Neural progenitor cell (in vitro differentiated cells): ENCODE data around the gene RRM2.

Source experiments
- EZH2 ChIP-seq: fragments of 200-600 bp; sonication (generic); IDR thresholded peaks from 2 replicates; pipeline ENCODE4 v1.6.1; 2017; ENCODE audit warnings: antibody characterized with exemption, mild to moderate bottlenecking, moderate library complexity
- TF ChIP-seq, protein P1 (sequence below): fragments of 200-600 bp; sonication (generic); IDR thresholded peaks from 2 replicates; pipeline ENCODE4 v1.5.1; 2017; ENCODE audit warnings: antibody characterized with exemption, mild to moderate bottlenecking

DNA sequence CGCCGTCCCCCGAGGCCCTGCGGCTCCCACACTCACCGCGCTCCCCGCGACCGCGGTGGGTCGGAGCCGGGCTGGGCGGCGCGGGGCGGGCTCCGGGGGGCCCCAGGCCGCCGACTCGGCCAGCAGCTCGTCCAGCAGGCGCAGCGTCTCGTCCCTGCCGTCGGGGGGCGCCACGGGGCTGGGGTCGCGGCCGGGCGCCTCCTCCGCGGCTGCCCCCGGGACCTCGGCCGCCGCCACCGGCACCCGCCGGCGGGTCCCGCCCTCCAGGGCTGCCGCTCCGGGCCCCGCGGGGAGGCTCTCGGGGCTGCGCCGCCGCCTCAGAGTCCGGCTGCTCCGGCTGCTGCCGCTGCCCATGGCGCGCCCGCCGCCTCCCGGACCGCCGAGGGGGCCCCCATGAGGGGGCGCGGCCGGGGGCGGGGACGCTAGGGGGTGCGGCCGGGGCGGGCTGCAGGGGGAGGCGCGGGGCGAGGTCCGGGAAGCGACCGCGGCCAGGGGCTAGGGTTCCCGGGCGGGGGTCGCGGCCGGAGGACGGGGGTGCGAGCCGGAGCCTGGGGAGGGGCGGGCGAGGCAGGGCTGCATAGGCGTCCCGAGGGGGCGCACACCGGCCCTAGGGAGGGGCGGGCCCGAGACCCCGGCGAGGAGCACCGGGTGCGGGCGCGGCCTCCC, 42.5 kb upstream of the RRM2 start, which contains the start of gene CYS1:
- no peak for TF ChIP-seq EZH2
- TF ChIP-seq, protein P1, sequence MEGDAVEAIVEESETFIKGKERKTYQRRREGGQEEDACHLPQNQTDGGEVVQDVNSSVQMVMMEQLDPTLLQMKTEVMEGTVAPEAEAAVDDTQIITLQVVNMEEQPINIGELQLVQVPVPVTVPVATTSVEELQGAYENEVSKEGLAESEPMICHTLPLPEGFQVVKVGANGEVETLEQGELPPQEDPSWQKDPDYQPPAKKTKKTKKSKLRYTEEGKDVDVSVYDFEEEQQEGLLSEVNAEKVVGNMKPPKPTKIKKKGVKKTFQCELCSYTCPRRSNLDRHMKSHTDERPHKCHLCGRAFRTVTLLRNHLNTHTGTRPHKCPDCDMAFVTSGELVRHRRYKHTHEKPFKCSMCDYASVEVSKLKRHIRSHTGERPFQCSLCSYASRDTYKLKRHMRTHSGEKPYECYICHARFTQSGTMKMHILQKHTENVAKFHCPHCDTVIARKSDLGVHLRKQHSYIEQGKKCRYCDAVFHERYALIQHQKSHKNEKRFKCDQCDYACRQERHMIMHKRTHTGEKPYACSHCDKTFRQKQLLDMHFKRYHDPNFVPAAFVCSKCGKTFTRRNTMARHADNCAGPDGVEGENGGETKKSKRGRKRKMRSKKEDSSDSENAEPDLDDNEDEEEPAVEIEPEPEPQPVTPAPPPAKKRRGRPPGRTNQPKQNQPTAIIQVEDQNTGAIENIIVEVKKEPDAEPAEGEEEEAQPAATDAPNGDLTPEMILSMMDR, result no peak
